ENCODE results near the gene AP5S1. TPM values are rescaled to one million over a fixed set of nuclear protein-coding genes. Genes with fewer than 3 reads are reported as not detected.

AP5S1 gene
- total and polyA plus RNA-seq, 2 of the 13 experiments (the other 11 are each of a cell fraction or from before 2014, with no cell fraction given), result 7.9 to 23.2 TPM

- TF ChIP-seq, protein P1, sequence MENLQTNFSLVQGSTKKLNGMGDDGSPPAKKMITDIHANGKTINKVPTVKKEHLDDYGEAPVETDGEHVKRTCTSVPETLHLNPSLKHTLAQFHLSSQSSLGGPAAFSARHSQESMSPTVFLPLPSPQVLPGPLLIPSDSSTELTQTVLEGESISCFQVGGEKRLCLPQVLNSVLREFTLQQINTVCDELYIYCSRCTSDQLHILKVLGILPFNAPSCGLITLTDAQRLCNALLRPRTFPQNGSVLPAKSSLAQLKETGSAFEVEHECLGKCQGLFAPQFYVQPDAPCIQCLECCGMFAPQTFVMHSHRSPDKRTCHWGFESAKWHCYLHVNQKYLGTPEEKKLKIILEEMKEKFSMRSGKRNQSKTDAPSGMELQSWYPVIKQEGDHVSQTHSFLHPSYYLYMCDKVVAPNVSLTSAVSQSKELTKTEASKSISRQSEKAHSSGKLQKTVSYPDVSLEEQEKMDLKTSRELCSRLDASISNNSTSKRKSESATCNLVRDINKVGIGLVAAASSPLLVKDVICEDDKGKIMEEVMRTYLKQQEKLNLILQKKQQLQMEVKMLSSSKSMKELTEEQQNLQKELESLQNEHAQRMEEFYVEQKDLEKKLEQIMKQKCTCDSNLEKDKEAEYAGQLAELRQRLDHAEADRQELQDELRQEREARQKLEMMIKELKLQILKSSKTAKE (CRISPR knock-in tag; IDR thresholded peaks at IDR 0.05; ENCODE audit: borderline replicate concordance), result no peak
- TF ChIP-seq KAT7 (CRISPR knock-in tag; IDR thresholded peaks at IDR 0.05; ENCODE audit: borderline replicate concordance) (no peak), IRF2 (CRISPR knock-in tag; IDR thresholded peaks at IDR 0.05) (0 out of 2 replicates have a peak, but pooled peaks have one; percentile 63), CENPX (CRISPR knock-in tag; IDR thresholded peaks at IDR 0.05) (no peak), REL (CRISPR knock-in tag; conservative IDR thresholded peaks at IDR 0.05) (no peak), YEATS4 (CRISPR knock-in tag; IDR thresholded peaks at IDR 0.05; ENCODE audit: borderline replicate concordance) (no peak; the same call in 1 of the 2 replicates), TP53 (CRISPR knock-in tag; conservative IDR thresholded peaks at IDR 0.05) (peak; percentile 71), STAG1 (CRISPR knock-in tag; IDR thresholded peaks at IDR 0.05) (no peak), ETV6 (CRISPR knock-in tag; conservative IDR thresholded peaks at IDR 0.05) (no peak), NCOA5 (CRISPR knock-in tag; IDR thresholded peaks at IDR 0.05) (no peak), NRL (CRISPR knock-in tag; IDR thresholded peaks at IDR 0.05; ENCODE audit: borderline replicate concordance) (peak; percentile 85), ZNF883 (CRISPR knock-in tag; IDR thresholded peaks at IDR 0.05; ENCODE audit: not compliant biosample characterization) (peak; percentile 18), HDAC2 (CRISPR knock-in tag; IDR thresholded peaks at IDR 0.05) (no peak), ZC3H4 (CRISPR knock-in tag; IDR thresholded peaks at IDR 0.05; ENCODE audit: borderline replicate concordance) (0 out of 2 replicates have a peak, but pooled peaks have one; percentile 82), SCMH1 (CRISPR knock-in tag; IDR thresholded peaks at IDR 0.05; ENCODE audit: borderline replicate concordance) (no peak), RXRA (CRISPR knock-in tag; IDR thresholded peaks at IDR 0.05) (0 out of 2 replicates have a peak, but pooled peaks have one; percentile 1), ZNF282 (IDR thresholded peaks at IDR 0.05; ENCODE audit: partially characterized antibody) (no peak), PHB2 (IDR thresholded peaks at IDR 0.05; ENCODE audit: partially characterized antibody) (no peak), TFE3 (CRISPR knock-in tag; IDR thresholded peaks at IDR 0.05) (no peak), CBFB (CRISPR knock-in tag; IDR thresholded peaks at IDR 0.05) (no peak), ZNF616 (CRISPR knock-in tag; IDR thresholded peaks at IDR 0.05; ENCODE audit: low read depth) (no peak), ZSCAN30 (CRISPR knock-in tag; IDR thresholded peaks at IDR 0.05) (no peak), GPN1 (CRISPR knock-in tag; IDR thresholded peaks at IDR 0.05; ENCODE audit: borderline replicate concordance) (no peak), SAP130 (CRISPR knock-in tag; IDR thresholded peaks at IDR 0.05; ENCODE audit: low read depth) (no peak)
- TF ChIP-seq, protein P2, sequence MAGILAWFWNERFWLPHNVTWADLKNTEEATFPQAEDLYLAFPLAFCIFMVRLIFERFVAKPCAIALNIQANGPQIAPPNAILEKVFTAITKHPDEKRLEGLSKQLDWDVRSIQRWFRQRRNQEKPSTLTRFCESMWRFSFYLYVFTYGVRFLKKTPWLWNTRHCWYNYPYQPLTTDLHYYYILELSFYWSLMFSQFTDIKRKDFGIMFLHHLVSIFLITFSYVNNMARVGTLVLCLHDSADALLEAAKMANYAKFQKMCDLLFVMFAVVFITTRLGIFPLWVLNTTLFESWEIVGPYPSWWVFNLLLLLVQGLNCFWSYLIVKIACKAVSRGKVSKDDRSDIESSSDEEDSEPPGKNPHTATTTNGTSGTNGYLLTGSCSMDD (CRISPR knock-in tag; IDR thresholded peaks at IDR 0.05), result 0 out of 2 replicates have a peak, but pooled peaks have one; percentile 47
- TF ChIP-seq, protein P3, sequence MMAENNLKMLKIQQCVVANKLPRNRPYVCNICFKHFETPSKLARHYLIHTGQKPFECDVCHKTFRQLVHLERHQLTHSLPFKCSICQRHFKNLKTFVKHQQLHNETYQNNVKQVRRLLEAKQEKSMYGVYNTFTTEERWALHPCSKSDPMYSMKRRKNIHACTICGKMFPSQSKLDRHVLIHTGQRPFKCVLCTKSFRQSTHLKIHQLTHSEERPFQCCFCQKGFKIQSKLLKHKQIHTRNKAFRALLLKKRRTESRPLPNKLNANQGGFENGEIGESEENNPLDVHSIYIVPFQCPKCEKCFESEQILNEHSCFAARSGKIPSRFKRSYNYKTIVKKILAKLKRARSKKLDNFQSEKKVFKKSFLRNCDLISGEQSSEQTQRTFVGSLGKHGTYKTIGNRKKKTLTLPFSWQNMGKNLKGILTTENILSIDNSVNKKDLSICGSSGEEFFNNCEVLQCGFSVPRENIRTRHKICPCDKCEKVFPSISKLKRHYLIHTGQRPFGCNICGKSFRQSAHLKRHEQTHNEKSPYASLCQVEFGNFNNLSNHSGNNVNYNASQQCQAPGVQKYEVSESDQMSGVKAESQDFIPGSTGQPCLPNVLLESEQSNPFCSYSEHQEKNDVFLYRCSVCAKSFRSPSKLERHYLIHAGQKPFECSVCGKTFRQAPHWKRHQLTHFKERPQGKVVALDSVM (CRISPR knock-in tag; IDR thresholded peaks at IDR 0.05), result no peak
These were observed 26.0 kb downstream of the AP5S1 start (continued) for GRCh38 chr20:3846378-3846739.

All from HepG2 (cell line).